ENCODE results near the gene SERPINE3.

Gene SERPINE3

GRCh38 chr13:51363625-51364024 is 24.1 kb downstream of the SERPINE3 start:
- no peak for DNase-seq (ENCODE audit: low spot score)

GRCh38 chr13:51364404-51365008 is 25.0 kb downstream of the SERPINE3 start:
- DNase-seq (ENCODE audit: low spot score), result no peak

DNA sequence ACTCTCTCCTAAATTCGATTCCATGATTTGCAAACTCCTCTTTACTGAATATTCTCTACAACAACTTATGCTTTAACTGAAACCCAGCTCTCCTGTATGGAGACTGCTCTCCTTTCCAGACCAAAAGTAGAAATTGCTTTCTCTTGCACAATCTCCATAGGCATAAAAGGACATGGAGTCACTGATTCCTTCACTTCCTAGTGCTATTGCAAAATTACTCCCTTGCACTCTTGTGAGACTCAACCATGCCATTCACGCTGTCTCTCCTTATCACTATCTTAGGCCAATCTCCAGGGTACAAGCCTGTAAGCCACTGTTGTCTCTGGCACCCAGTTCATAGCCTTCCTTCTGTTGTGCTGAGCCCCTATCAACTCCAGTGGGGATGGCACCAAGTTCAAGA is 30.6 kb downstream of the SERPINE3 start:
- DNase-seq (ENCODE audit: low spot score), result no peak

GRCh38 chr13:51370811-51371210 is 31.3 kb downstream of the SERPINE3 start:
- no peak for DNase-seq (ENCODE audit: low spot score)

DNA sequence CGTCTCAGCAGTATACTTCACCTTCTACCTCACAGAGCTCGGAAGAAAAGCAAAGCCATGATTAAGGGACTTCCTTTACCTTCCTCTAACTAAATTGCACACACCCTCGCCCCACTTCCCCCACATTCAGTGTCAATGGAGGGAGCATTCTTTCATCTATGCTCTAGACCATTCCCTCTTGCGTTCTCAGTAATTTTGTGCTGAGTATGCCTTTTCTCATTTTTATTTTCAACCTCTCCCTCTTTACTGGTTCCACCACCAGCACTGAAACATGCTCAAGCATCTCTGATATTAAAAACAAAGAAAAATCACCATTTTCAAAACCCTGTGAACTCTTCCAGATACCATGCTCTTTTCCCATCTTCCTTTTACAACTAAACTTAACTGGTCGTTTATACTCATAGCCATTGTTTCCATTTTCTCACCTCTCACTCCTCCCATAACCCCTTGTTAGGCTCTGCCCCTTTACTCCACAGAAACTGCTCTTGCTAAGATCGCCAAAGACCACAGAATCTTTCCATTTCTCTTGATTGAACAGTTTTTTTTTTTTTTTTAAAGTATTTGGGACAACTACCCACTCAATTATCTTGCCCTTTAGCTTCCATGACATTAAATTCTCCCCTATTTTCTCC is 32.4 kb downstream of the SERPINE3 start:
- DNase-seq (ENCODE audit: low spot score), result no peak

- no peak for DNase-seq (ENCODE audit: low spot score)
Observed at GRCh38 chr13:51373451-51373850, 34.0 kb downstream of the SERPINE3 start.

- DNase-seq (ENCODE audit: low spot score), result no peak
Observed at GRCh38 chr13:51380269-51380668, 40.8 kb downstream of the SERPINE3 start.

- no peak for DNase-seq (ENCODE audit: low spot score)
Observed at GRCh38 chr13:51385114-51385513, 45.6 kb downstream of the SERPINE3 start.

- no peak for DNase-seq (ENCODE audit: low spot score)
Observed at GRCh38 chr13:51394724-51395123, 55.2 kb downstream of the SERPINE3 start.

- no peak for DNase-seq (ENCODE audit: low spot score)
Observed at GRCh38 chr13:51396352-51396751, 56.9 kb downstream of the SERPINE3 start.

GRCh38 chr13:51397262-51397941 is 57.9 kb downstream of the SERPINE3 start:
- peak; percentile 8 for DNase-seq (ENCODE audit: low spot score)

DNA sequence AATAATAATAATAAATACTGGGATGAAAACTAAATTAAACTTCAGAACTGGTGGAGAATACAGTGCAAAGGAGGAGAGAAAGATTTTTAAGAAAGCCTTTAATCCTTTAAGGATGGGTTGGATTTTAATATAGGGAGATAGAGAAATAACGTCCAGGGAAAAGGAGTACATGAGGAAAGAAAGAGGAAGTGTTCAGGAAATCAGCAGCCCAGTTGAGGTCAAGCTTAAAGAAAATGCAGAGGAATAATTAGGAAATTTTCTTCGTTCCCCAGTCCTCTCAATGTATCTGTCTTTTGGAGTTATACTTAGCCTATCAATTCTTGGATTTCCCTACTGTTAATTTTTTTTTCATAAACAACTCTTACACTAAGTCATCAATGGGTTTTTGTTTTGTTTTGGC is 65.7 kb downstream of the SERPINE3 start:
- DNase-seq (ENCODE audit: low spot score), result no peak

- DNase-seq (ENCODE audit: low spot score), result no peak
Observed at GRCh38 chr13:51412431-51412830, 72.9 kb downstream of the SERPINE3 start.
